ENCODE results near the gene ELOB.

The ELOB gene

GRCh38 chr16:2765462-2766404 lies 11.3 kb downstream of the ELOB start:
- H2BK120ac ChIP-seq (ENCODE audit: low read depth, low read length), result no peak overlapping the region
- no peak overlapping the region for H3K18ac ChIP-seq (ENCODE audit: low read length)
- peaks cover 93 to 100% of the 10 kb centered on the region in 2 donors for H3K36me3 ChIP-seq (replicated peaks in 1 of 2; ENCODE audit: control insufficient read depth in 2 of 2, insufficient read depth in 2 of 2, low read length in 2 of 2)
- no peak overlapping the region for H2AK5ac ChIP-seq (ENCODE audit: low read depth, low read length)
- H3K23ac ChIP-seq (ENCODE audit: low read depth, low read length, poor library complexity), result peak overlapping the region; percentile 9
- WGBS, 2 donors (ENCODE audit: extremely low coverage in 2 of 2, insufficient read length in 2 of 2, insufficient replicate concordance in 1 of 2), result no CpG with 5 or more reads among the region's 73 CpGs
- no peak overlapping the region for H3K4me2 ChIP-seq (ENCODE audit: insufficient read depth, low read length, poor library complexity, severe bottlenecking)
- H2AFZ ChIP-seq (ENCODE audit: low read length), result no peak overlapping the region
- H4K8ac ChIP-seq (ENCODE audit: low read depth, low read length), result no peak overlapping the region
- no peak overlapping the region for H4K91ac ChIP-seq (ENCODE audit: low read depth, low read length, poor library complexity)
- no peak overlapping the region for H3K27ac ChIP-seq (replicated peaks; ENCODE audit: low read length)
- peak overlapping the region; percentile 1 for H2BK5ac ChIP-seq (ENCODE audit: low read length)
- no peak for DNase-seq (ENCODE audit: low spot score)
- no peak overlapping the region for H3K4me3 ChIP-seq (ENCODE audit: low read length in 2 of 2)
- no peak overlapping the region for H2BK12ac ChIP-seq (ENCODE audit: low read length)
- peaks cover 27 to 49% of the 10 kb centered on the region in 2 donors for H3K9me3 ChIP-seq (replicated peaks in 1 of 2; ENCODE audit: control insufficient read depth in 2 of 2, insufficient read depth in 1 of 2, low read depth in 1 of 2, low read length in 2 of 2)
- no peak overlapping the region for H2BK15ac ChIP-seq (ENCODE audit: low read length)
- no peak overlapping the region for H3K4ac ChIP-seq (ENCODE audit: low read length)
- peaks cover 36% of the 10 kb centered on the region for H3K79me1 ChIP-seq (ENCODE audit: low read depth, low read length)
- no peaks in the 10 kb centered on the region for H3K27me3 ChIP-seq (ENCODE audit: control insufficient read depth in 3 of 3, insufficient read depth in 3 of 3, low read depth in 1 of 3, low read length in 3 of 3)
- H3K4me1 ChIP-seq (ENCODE audit: control insufficient read depth in 2 of 2, insufficient read depth in 1 of 2, low read depth in 1 of 2, low read length in 2 of 2), result no peaks in the 10 kb centered on the region
- no peak overlapping the region for H3K14ac ChIP-seq (ENCODE audit: low read length)
- H3K9ac ChIP-seq (ENCODE audit: low read depth, low read length, poor library complexity), result no peak overlapping the region

GRCh38 chr16:2764718-2765117 lies 12.4 kb downstream of the ELOB start:
- DNase-seq (ENCODE audit: low spot score), result no peak
- peaks cover 90 to 100% of the 10 kb centered on the region in 2 donors for H3K36me3 ChIP-seq (replicated peaks in 1 of 2; ENCODE audit: control insufficient read depth in 2 of 2, insufficient read depth in 2 of 2, low read length in 2 of 2)
- H3K18ac ChIP-seq (ENCODE audit: low read length), result no peak overlapping the region
- no peak overlapping the region for H4K8ac ChIP-seq (ENCODE audit: low read depth, low read length)
- no peak overlapping the region for H2AK5ac ChIP-seq (ENCODE audit: low read depth, low read length)
- H3K4ac ChIP-seq (ENCODE audit: low read length), result no peak overlapping the region
- no peak overlapping the region for H3K4me2 ChIP-seq (ENCODE audit: insufficient read depth, low read length, poor library complexity, severe bottlenecking)
- no peak overlapping the region for H2BK5ac ChIP-seq (ENCODE audit: low read length)
- H3K27ac ChIP-seq (replicated peaks; ENCODE audit: low read length), result no peak overlapping the region
- H2BK120ac ChIP-seq (ENCODE audit: low read depth, low read length), result no peak overlapping the region
- H3K4me1 ChIP-seq (ENCODE audit: control insufficient read depth in 2 of 2, insufficient read depth in 1 of 2, low read depth in 1 of 2, low read length in 2 of 2), result no peaks in the 10 kb centered on the region
- peaks cover 29 to 57% of the 10 kb centered on the region in 2 donors for H3K9me3 ChIP-seq (replicated peaks in 1 of 2; ENCODE audit: control insufficient read depth in 2 of 2, insufficient read depth in 1 of 2, low read depth in 1 of 2, low read length in 2 of 2)
- H3K9ac ChIP-seq (ENCODE audit: low read depth, low read length, poor library complexity), result no peak overlapping the region
- H4K91ac ChIP-seq (ENCODE audit: low read depth, low read length, poor library complexity), result no peak overlapping the region
- H3K79me1 ChIP-seq (ENCODE audit: low read depth, low read length), result peaks cover 36% of the 10 kb centered on the region
- H2AFZ ChIP-seq (ENCODE audit: low read length), result no peak overlapping the region
- H3K27me3 ChIP-seq (ENCODE audit: control insufficient read depth in 3 of 3, insufficient read depth in 3 of 3, low read depth in 1 of 3, low read length in 3 of 3), result no peaks in the 10 kb centered on the region
- no peak overlapping the region for H2BK15ac ChIP-seq (ENCODE audit: low read length)
- no CpG with 5 or more reads among the region's 9 CpGs for WGBS, 2 donors (ENCODE audit: extremely low coverage in 2 of 2, insufficient read length in 2 of 2, insufficient replicate concordance in 1 of 2)
- no peak overlapping the region for H3K23ac ChIP-seq (ENCODE audit: low read depth, low read length, poor library complexity)
- H2BK12ac ChIP-seq (ENCODE audit: low read length), result no peak overlapping the region
- no peak overlapping the region for H3K14ac ChIP-seq (ENCODE audit: low read length)
- H3K4me3 ChIP-seq (ENCODE audit: low read length in 2 of 2), result no peak overlapping the region

- Histone ChIP-seq H3K14ac (ENCODE audit: low read length) (no peak overlapping the region), H2BK5ac (ENCODE audit: low read length) (no peak overlapping the region), H3K79me1 (ENCODE audit: low read depth, low read length) (peaks cover 29% of the 10 kb centered on the region), H3K9ac (ENCODE audit: low read depth, low read length, poor library complexity) (no peak overlapping the region), H2BK12ac (ENCODE audit: low read length) (no peak overlapping the region), H4K8ac (ENCODE audit: low read depth, low read length) (no peak overlapping the region), H3K36me3 (replicated peaks in 1 of 2; ENCODE audit: control insufficient read depth in 2 of 2, insufficient read depth in 2 of 2, low read length in 2 of 2) (peaks cover 90 to 100% of the 10 kb centered on the region in 2 donors), H2AFZ (ENCODE audit: low read length) (no peak overlapping the region), H3K4me2 (ENCODE audit: insufficient read depth, low read length, poor library complexity, severe bottlenecking) (no peak overlapping the region), H3K4me3 (ENCODE audit: low read length in 2 of 2) (no peak overlapping the region), H4K91ac (ENCODE audit: low read depth, low read length, poor library complexity) (no peak overlapping the region), H3K4ac (ENCODE audit: low read length) (no peak overlapping the region), H3K23ac (ENCODE audit: low read depth, low read length, poor library complexity) (no peak overlapping the region), H2BK15ac (ENCODE audit: low read length) (no peak overlapping the region), H2AK5ac (ENCODE audit: low read depth, low read length) (no peak overlapping the region), H3K9me3 (replicated peaks in 1 of 2; ENCODE audit: control insufficient read depth in 2 of 2, insufficient read depth in 1 of 2, low read depth in 1 of 2, low read length in 2 of 2) (peaks cover 31 to 57% of the 10 kb centered on the region in 2 donors), H3K27ac (replicated peaks; ENCODE audit: low read length) (no peak overlapping the region), H3K27me3 (ENCODE audit: control insufficient read depth in 3 of 3, insufficient read depth in 3 of 3, low read depth in 1 of 3, low read length in 3 of 3) (no peaks in the 10 kb centered on the region), H2BK120ac (ENCODE audit: low read depth, low read length) (no peak overlapping the region), H3K4me1 (ENCODE audit: control insufficient read depth in 2 of 2, insufficient read depth in 1 of 2, low read depth in 1 of 2, low read length in 2 of 2) (no peaks in the 10 kb centered on the region), H3K18ac (ENCODE audit: low read length) (no peak overlapping the region)
- DNase-seq (ENCODE audit: low spot score), result no peak
- no CpG with 5 or more reads among the region's 6 CpGs for WGBS, 2 donors (ENCODE audit: extremely low coverage in 2 of 2, insufficient read length in 2 of 2, insufficient replicate concordance in 1 of 2)
These were observed 13.9 kb downstream of the ELOB start for GRCh38 chr16:2763173-2763572.

- no peak overlapping the region for H3K23ac ChIP-seq (ENCODE audit: low read depth, low read length, poor library complexity)
- peaks cover 31 to 57% of the 10 kb centered on the region in 2 donors for H3K9me3 ChIP-seq (replicated peaks in 1 of 2; ENCODE audit: control insufficient read depth in 2 of 2, insufficient read depth in 1 of 2, low read depth in 1 of 2, low read length in 2 of 2)
- no peak overlapping the region for H3K18ac ChIP-seq (ENCODE audit: low read length)
- no peak overlapping the region for H3K9ac ChIP-seq (ENCODE audit: low read depth, low read length, poor library complexity)
- WGBS, 2 donors (ENCODE audit: extremely low coverage in 2 of 2, insufficient read length in 2 of 2, insufficient replicate concordance in 1 of 2), result no CpG with 5 or more reads among the region's 13 CpGs
- H3K27ac ChIP-seq (replicated peaks; ENCODE audit: low read length), result no peak overlapping the region
- H3K4ac ChIP-seq (ENCODE audit: low read length), result no peak overlapping the region
- H4K8ac ChIP-seq (ENCODE audit: low read depth, low read length), result no peak overlapping the region
- H2AFZ ChIP-seq (ENCODE audit: low read length), result no peak overlapping the region
- no peak overlapping the region for H3K4me2 ChIP-seq (ENCODE audit: insufficient read depth, low read length, poor library complexity, severe bottlenecking)
- H2BK120ac ChIP-seq (ENCODE audit: low read depth, low read length), result no peak overlapping the region
- no peak overlapping the region for H4K91ac ChIP-seq (ENCODE audit: low read depth, low read length, poor library complexity)
- H2BK15ac ChIP-seq (ENCODE audit: low read length), result no peak overlapping the region
- H3K36me3 ChIP-seq (replicated peaks in 1 of 2; ENCODE audit: control insufficient read depth in 2 of 2, insufficient read depth in 2 of 2, low read length in 2 of 2), result peaks cover 90 to 100% of the 10 kb centered on the region in 2 donors
- no peak overlapping the region for H3K4me3 ChIP-seq (ENCODE audit: low read length in 2 of 2)
- H2AK5ac ChIP-seq (ENCODE audit: low read depth, low read length), result no peak overlapping the region
- H2BK12ac ChIP-seq (ENCODE audit: low read length), result no peak overlapping the region
- no peak overlapping the region for H2BK5ac ChIP-seq (ENCODE audit: low read length)
- DNase-seq (ENCODE audit: low spot score), result no peak
- no peak overlapping the region for H3K14ac ChIP-seq (ENCODE audit: low read length)
- peaks cover 25% of the 10 kb centered on the region for H3K79me1 ChIP-seq (ENCODE audit: low read depth, low read length)
- no peaks in the 10 kb centered on the region for H3K27me3 ChIP-seq (ENCODE audit: control insufficient read depth in 3 of 3, insufficient read depth in 3 of 3, low read depth in 1 of 3, low read length in 3 of 3)
- H3K4me1 ChIP-seq (ENCODE audit: control insufficient read depth in 2 of 2, insufficient read depth in 1 of 2, low read depth in 1 of 2, low read length in 2 of 2), result no peaks in the 10 kb centered on the region
These were observed 14.4 kb downstream of the ELOB start for GRCh38 chr16:2762711-2763110.
